Measurements from ENCODE around the gene CANT1.
A peak's percentile ranks its signal among the peaks of the same experiment; 100 is the strongest.

CANT1 gene

GRCh38 chr17:78993981-78994671, 15.4 kb downstream of the CANT1 start:
- DNase-seq = no peak

DNA sequence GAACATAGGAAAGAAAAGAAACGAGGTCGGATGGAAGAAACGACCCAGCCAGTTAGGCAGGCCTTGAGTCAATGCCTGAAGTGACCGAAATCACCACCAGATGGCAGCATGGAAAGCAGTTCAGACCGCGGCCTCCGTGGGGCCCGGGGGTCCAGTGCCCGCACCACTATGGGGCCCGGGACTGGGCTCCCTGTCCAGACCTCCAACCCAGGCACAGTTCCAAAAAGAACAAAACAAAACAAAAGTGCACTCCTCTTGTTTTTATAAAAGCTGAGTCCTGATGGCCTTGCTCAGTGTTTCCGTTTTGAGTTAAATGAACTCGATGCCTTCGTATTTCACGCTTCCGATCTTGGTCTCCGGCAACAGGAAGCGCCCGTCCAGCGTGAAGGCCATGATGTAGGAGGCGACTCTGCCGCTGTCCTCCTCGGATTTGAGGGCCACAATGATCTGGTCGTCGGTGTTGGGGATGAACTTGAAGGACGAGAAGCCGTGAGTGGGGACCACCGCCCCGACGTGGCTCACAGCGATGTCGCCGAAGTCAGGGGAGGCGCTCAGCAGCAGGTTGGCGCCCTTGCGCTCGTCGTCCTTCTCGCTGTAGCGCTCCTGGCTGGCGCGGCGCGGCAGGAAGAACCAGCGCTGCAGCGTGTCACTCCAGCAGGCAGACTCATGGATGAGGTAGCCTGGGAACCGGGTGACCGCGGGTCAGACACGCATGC, 16.2 kb downstream of the CANT1 start:
- DNase-seq = peak; percentile 58

DNA sequence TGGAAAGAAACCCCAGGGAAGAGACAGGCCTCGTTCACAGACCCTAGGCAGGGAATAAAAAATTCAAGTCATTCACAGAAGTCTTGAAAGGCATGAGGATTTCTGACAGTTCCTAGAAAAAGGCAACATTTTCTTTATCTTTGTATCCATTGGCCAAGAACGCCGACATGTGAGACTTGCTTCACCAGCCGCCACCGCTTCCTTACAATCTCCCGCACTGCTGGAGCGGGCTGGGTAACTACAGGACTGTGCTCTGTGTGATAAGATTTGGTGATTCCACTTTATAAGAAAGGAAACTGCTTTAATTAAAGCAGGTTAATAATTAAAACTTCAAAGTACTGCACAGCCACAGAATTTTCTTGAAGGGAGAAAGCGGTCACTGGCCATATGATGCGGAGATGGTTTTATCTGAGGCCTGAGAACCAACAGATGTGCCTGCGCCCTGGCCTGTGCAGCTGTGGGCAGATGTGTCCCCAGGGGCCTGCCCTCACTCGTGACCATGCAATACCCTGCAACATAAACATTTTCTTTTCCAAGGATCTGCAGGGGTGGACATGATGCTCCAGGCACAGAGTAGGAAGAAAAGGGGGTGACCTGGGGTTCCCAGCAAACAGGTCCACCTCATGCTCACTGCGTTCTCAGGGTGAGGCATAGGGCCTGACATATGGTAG, 16.9 kb downstream of the CANT1 start:
- DNase-seq = no peak

DNA sequence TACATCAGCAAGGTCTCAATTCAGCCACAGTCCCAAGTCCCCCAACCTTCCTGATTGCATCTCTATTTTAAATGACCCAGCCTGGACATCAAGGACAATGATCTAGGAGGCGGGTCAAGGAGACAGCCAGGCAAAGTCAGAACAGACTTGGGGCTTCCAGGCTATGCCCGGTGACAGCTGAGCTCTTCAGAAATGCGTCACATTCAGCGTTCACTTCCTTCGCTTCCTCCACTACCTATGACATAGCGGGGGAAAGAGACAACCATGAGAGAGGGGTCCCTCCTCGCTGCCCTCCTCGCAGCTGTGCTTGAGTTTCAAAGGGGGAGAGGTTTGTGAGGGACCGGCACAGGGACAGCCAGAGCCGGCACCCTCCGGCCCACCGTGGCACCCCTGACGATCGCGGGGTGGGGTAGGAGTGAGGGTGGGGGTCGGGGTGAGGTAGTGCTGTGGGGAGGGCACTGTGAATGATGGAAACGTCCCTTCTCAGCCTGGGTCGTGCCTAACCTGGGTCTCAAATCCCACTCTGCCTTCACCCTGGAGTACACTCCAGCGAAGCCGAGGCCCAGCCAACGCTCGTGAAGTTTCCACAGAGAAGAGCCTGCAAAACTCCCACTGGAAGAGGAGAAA, 17.5 kb downstream of the CANT1 start:
- no peak for DNase-seq

- DNase-seq = no peak
Observed at GRCh38 chr17:78991017-78991738, 18.4 kb downstream of the CANT1 start.

DNA sequence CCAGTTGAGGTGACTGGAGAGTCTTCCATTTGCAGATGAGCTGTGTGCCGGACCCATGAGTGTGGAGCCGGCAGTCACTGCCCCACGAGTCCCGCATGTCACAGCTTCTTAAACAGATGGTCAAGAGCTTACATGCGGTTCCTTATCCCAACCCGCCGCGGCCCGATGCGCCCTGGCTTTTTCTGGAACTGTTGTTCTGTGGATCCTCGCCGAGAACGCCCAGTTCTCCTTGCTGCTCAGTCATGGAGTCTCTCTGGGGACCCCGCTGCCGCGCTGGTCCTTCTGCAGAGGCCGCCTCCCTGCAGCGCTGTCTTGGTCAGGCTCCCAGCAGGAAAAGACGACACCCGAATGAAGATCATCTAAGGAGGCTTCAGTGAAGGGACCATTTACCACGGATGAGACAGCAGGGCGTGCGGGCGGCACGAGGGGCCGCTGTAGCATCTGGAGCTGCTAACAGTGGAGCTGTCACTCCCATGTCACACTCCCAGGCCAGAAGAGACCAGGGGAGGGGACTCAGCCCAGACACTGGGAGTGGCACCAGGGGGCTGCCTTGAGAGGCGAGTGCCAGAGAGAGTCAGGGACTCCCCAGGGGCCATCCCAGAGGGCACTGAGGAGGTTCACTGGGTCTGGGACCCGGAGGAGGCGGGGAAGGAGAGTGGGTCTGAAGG, 19.1 kb downstream of the CANT1 start:
- DNase-seq = no peak

DNA sequence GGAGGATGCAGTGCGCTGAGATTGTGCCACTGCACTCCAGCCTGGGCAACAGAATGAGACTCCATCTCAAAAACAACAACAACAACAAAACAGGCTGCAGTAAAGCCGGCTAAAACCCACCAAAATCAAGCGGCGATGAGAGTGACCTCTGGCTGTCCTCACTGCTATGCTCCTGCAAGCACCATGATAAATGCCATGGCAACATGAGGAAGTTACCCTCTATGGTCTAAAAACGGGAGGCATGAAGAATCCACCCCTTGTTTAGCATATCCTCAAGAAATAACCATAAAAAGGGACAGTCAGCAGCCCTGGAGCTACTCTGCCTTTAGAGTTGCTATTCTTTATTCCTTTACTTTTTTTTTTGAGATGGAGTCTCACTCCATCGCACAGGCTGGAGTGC, 21.4 kb downstream of the CANT1 start:
- no peak for DNase-seq

DNA sequence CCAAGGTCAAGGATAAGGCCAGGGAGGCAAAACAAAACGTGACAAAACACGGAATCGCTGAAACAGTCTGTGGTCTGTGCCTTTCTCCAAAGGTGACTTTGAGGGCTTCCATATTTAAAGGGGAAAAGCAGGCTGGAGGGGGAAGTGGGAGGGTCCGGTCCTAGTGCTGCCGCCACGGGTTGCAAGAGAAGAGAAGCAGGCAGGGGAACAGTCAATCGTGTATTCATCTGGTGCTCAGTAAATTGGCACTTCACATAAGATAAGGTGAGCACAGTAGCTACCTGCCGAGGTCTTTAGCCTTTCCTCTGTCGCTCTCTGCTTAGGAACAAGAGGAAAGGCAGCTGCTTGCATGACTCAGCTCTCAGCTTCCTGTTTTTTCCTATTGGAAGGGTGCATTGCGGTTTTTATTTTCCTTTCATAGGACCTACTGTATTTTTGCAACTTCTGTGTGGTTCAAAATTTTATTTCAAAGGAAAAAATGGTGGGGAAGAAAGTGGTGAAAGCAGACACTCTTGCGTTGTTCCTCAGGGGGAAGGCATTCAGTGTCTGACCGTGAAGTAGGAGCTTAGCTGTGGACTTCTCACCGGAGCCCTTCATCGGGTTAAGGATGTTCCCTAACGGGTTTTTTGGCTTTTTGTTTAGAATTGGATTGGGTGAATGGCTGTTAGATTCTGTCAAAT, 22.8 kb downstream of the CANT1 start:
- no peak for DNase-seq

DNA sequence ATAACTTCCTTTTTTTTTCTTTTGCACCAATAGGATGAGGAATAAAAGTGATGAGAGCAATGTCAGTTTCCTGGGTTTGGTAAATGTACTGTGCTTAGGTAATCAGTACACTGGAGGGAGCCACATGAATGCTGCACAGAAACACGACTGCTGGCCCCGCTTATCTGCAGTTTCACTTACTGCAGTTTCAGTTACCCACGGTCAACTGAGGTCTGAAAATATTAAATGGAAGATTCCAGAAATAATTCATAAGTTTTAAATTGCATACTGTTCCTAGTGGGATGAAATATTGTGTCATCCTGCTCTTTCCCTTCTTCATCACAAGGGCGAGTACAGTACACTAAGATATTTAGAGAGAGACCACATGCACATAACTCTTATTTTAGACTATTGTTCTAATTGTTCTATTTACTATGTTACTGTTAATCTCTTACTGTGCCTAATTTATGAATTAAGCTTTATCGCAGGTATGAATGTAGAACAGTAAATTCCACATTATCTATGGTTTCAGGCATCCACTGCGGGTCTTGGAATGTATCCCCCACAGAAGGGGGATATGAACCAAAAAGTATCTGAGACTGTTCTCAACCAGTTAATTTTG, 23.4 kb downstream of the CANT1 start:
- no peak for DNase-seq

DNA sequence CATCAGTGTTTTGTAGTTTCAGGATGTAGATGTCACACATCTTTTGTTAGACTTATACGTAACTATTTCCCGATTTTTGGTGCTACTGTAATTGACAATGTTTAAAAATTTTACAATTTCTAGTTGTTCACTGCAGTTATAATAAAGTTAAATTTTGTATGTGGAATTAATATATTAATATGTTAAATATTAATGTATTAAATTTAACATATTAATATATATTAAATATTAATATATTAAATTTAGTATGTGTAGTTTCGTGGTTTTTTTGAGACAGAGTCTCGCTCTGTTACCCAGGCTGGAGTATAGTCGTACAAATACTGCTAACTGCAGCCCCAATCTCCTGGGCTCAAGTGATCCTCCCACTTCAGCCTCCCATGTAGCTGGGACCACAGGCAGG, 24.2 kb downstream of the CANT1 start:
- no peak for DNase-seq

- no peak for DNase-seq
Observed at GRCh38 chr17:78981010-78981888, 28.3 kb downstream of the CANT1 start.

DNA sequence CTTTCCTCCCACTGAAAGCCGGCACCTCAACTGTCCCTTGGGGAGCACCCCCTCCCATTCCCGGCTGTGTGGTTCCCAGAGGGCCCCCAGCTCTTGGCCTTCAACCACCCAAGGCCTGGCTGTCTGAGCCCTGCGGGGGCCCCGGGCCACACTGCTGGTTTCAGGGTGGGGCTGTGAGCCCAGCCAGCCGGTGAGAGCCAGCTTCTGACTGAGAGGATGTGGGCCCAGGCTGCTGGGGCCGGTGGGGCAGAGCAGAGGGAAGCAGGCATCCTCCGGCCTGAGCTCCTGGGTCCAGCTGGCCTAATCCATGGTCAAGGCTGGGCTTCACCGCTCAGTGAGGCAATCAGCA, 29.0 kb downstream of the CANT1 start:
- no peak for DNase-seq

GRCh38 chr17:78979780-78980623, 29.6 kb downstream of the CANT1 start, which contains the start of gene LGALS3BP:
Gene LGALS3BP (minus strand): TSS chr17:78979923. CDS start chr17:78977191, 2,732 bp downstream.
- peak; percentile 24 for DNase-seq

GRCh38 chr17:78977997-78978973, 31.3 kb downstream of the CANT1 start:
- DNase-seq = no peak

DNA sequence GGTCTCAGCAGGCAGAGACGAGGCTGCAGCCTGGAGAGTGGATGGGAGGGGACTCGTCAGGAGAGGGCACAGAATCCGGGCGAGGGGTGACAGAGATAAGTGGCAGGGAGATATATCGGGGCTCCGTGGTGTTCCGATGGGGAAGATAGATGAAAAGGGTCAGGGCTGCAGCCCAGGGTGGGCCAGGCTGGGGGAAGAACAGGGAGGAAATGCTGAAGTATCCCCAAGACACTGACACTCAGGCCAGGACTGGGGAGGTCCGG, 32.0 kb downstream of the CANT1 start:
- no peak for DNase-seq

DNA sequence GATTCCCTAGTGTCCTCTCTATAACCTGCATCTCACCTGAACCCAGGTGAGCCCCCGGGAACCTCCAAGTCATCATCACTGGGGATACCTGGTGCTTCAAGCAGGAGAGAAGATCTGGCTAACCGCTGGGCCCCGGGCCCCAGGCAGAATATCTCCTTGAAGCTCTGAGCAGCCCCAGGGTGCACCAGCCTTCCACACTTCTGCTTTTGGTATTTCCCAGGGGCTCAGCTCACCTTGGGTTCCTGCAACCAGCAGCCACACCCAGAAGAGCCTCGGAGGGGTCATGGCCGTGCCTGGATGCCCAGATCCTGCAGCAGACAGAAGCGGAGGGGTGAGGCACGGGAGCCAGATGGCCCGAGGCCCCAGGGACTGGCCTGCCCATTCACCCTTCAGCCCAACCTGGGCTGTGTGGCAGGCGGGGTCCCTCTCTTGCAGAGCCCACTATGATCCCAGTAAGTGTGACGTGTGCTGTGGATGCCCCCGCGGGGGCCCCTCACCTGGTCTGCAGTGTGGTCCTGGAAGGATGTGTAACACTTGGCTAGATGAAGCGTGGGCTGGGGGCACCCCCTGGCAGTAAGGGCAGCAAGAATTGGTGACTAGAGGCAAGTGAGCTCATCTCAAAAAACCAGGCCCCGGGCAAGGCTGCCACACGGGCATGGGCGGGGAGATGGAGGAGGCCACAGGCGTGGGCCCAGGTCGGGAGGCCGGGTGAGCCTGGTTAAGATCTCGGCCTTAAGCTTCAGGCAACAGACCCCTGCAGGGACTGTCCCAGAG, 32.5 kb downstream of the CANT1 start:
- no peak for DNase-seq

Data from activated CD4-positive, alpha-beta T cell treated with anti-CD3 and anti-CD28 coated beads, Interleukin-2, amount 50 U/mL, for 1 hour (primary cell).